K562 (cell line): Measurements from ENCODE around the gene CACNA2D2. TPM values are rescaled to one million over a fixed set of nuclear protein-coding genes. Genes with fewer than 3 reads are reported as not detected.

Experiments used
- ATAC-seq: fragments of 200-7000 bp; cut with Tn5 transposase; 3 replicates; pipeline ENCODE4 v1.9.1; 2020; ENCODE audit warnings: moderate library complexity
- BruUV-seq: library from RNA; stranded (reverse); fragments of 400-500 nt; replicated peaks from 2 replicates; lab custom pipeline; 2021; lab: Mats Ljungman, UMichigan
- CTCF ChIA-PET: fragments of 300-600 bp; formaldehyde crosslinking; extraction: SDS; loops from one replicate; lab custom pipeline; 2021; ENCODE audit warnings: low intra/inter-chr PET ratio; lab: Yijun Ruan, JAX
- POLR2A ChIA-PET: fragments of 300-600, 350-650 bp; sonication (Branson Sonifier 250); formaldehyde crosslinking; extraction: SDS; loops from one replicate; lab custom pipeline; 2021; ENCODE audit warnings: antibody characterized with exemption, inconsistent platforms; lab: Yijun Ruan, JAX
- DNase-seq, 4 experiments: peaks; one replicate each; pipeline versions ENCODE4 v3.0.0 to v3.0.0-alpha.2; 2011 to 2018; ENCODE audit warnings: low spot score in 3 of 4, mixed read lengths in 3 of 4; ENCODE audit errors: extremely low read depth in 1 of 4
- FAIRE-seq: peaks from 2 replicates; lab custom pipeline; 2011; peaks lifted over from hg19 to GRCh38; lab: Jason Lieb, UNC
- H2AFZ ChIP-seq: 2 replicates; pipeline ENCODE4 v1.6.0; 2011; ENCODE audit warnings: low read depth, low read length, control low read depth, inconsistent platforms
- H3K27ac ChIP-seq: fragments of 200-600 bp; 3 replicates; pipeline ENCODE4 v1.8.0; 2011; ENCODE audit warnings: low read depth, mild to moderate bottlenecking, control low read depth, inconsistent platforms, low read length, moderate library complexity, mixed read lengths; ENCODE audit errors: extremely low read depth
- H3K27me3 ChIP-seq, 2 experiments: fragments of 300-600 bp in 1 of 2; 2 replicates in 1 of 2; 3 replicates in 1 of 2; pipeline versions ENCODE4 v1.6.0 to v1.8.0; 2011; ENCODE audit warnings: inconsistent platforms in 2 of 2, low read length in 2 of 2, mild to moderate bottlenecking in 1 of 2, mixed read lengths in 1 of 2, moderate library complexity in 1 of 2; ENCODE audit not compliant: control insufficient read depth in 2 of 2, insufficient read depth in 2 of 2
- H3K36me3 ChIP-seq: fragments of 300-600 bp; 3 replicates; pipeline ENCODE4 v1.8.0; 2011; ENCODE audit warnings: mild to moderate bottlenecking, low read length, inconsistent platforms; ENCODE audit not compliant: control insufficient read depth, insufficient read depth
- H3K4me1 ChIP-seq, 2 experiments: fragments of 200-600 bp in 1 of 2; replicated peaks in 1 of 2; 2 replicates in 1 of 2; 3 replicates in 1 of 2; pipeline versions ENCODE4 v1.5.1 to v1.8.0; 2011; ENCODE audit warnings: inconsistent platforms in 2 of 2, low read length in 2 of 2, mild to moderate bottlenecking in 1 of 2, mixed read lengths in 1 of 2, moderate library complexity in 1 of 2; ENCODE audit not compliant: control insufficient read depth in 2 of 2, insufficient read depth in 2 of 2
- H3K4me2 ChIP-seq: 2 replicates; pipeline ENCODE4 v1.6.1; 2011; ENCODE audit warnings: low read length, control low read depth, inconsistent platforms, mixed read lengths; ENCODE audit not compliant: insufficient read depth
- H3K4me3 ChIP-seq: fragments of 200-600 bp; sonication (generic), shearing (Covaris generic); 2 replicates; pipeline ENCODE4 v1.5.1; 2016; ENCODE audit warnings: control low read depth, inconsistent platforms
- H3K79me2 ChIP-seq: fragments of 200-600 bp; 3 replicates; pipeline ENCODE4 v1.8.0; 2011; ENCODE audit warnings: low read length, inconsistent platforms; ENCODE audit not compliant: control insufficient read depth, insufficient read depth
- H3K9ac ChIP-seq, 2 experiments: 2 replicates each; pipeline versions ENCODE4 v1.6.0 to v1.6.1; 2011; ENCODE audit warnings: low read depth in 2 of 2, low read length in 2 of 2, control low read depth in 1 of 2, inconsistent platforms in 1 of 2, mild to moderate bottlenecking in 1 of 2, mixed read lengths in 1 of 2; ENCODE audit not compliant: insufficient read depth in 1 of 2
- H3K9me1 ChIP-seq: one replicate; pipeline ENCODE4 v1.6.0; 2011; ENCODE audit warnings: inconsistent platforms, mild to moderate bottlenecking, low read length, moderate library complexity; ENCODE audit not compliant: control insufficient read depth, insufficient read depth
- H3K9me3 ChIP-seq: replicated peaks from 2 replicates; pipeline ENCODE4 v1.5.1; 2011; ENCODE audit warnings: low read depth, low read length, inconsistent platforms; ENCODE audit not compliant: control insufficient read depth, insufficient read depth
- H4K20me1 ChIP-seq: replicated peaks from 2 replicates; pipeline ENCODE4 v1.6.1; 2011; ENCODE audit warnings: low read length, inconsistent platforms, mixed read lengths; ENCODE audit not compliant: control insufficient read depth, insufficient read depth
- ARHGAP35 ChIP-seq: fragments of 450-650 bp; IDR thresholded peaks from 2 replicates; pipeline ENCODE4 v1.6.1; 2018; ENCODE audit not compliant: partially characterized antibody
- HIVEP1 ChIP-seq: fragments of 250-450 bp; sonication (Bioruptor Pico); IDR thresholded peaks from 2 replicates; pipeline ENCODE4 v1.4.0; 2020; ENCODE audit warnings: mild to moderate bottlenecking
- MED1 ChIP-seq: sonication (generic); formaldehyde crosslinking; IDR thresholded peaks from 2 replicates; pipeline ENCODE4 v1.8.1; 2023; ENCODE audit warnings: missing genetic modification reagents, borderline replicate concordance
- ZNF76 ChIP-seq: fragments of 250-450 bp; sonication (Bioruptor Pico); IDR thresholded peaks from 2 replicates; pipeline ENCODE4 v1.4.0; 2020; ENCODE audit warnings: mild to moderate bottlenecking, moderate library complexity, borderline replicate concordance
- WGBS: fragments of 100-300 bp; shearing (Covaris generic); methylation state at CpG from one replicate; pipeline ENCODE4 v1.1.6; 2016; ENCODE audit warnings: low coverage, mixed read lengths; ENCODE audit not compliant: insufficient coverage; ENCODE audit errors: missing lambda C conversion rate; 5-methylcytosine and 5-hydroxymethylcytosine counted together
- in situ Hi-C: fragments of 300-500 bp; cut with MboI; formaldehyde crosslinking; loops from 4 replicates; pipeline ENCODE4 v1.15.0; 2018; ENCODE audit warnings: inconsistent platforms, mixed read lengths
- intact Hi-C: fragments of 100-400 bp; cut with micrococcal nuclease; formaldehyde crosslinking; loops from 2 replicates; pipeline ENCODE4 v1.14.2; 2022
- polyA plus RNA-seq, 8 experiments: library from polyadenylated mRNA; depleted of rRNA in 4 of 8; stranded (reverse) in 5 of 8; unstranded in 3 of 8; fragments of >200 nt; fragmentation: Nextera tagmentation in 2 of 8; fragmentation: Illumina TruSeq in 1 of 8; extraction: Ambion mirVana in 2 of 8; extraction: Trizol in 1 of 8; gene quantifications; 2 replicates each; pipeline versions ENCODE4 v1.2.1 to v1.2.3, GENCODE V29; 2011 to 2014; ENCODE audit warnings: inconsistent platforms in 1 of 8, missing spikeins in 1 of 8
- total RNA-seq, 7 experiments: library from RNA; depleted of rRNA in 6 of 7; stranded (reverse); fragments of >200 nt in 6 of 7; fragmentation: Illumina TruSeq in 2 of 7; extraction: Trizol in 2 of 7; gene quantifications; 2 replicates each; pipeline versions ENCODE4 v1.2.1 to v1.2.3, GENCODE V29; 2011 to 2021; ENCODE audit warnings: low replicate concordance in 1 of 7
- TF ChIP-seq, protein P1 (sequence below): fragments of 250-450 bp; sonication (Bioruptor Pico); IDR thresholded peaks from 2 replicates; pipeline ENCODE4 v1.4.0; 2020; ENCODE audit warnings: borderline replicate concordance
- TF ChIP-seq, protein P2 (sequence below): fragments of 150-350 bp; IDR thresholded peaks from 2 replicates; pipeline ENCODE4 v1.6.1; 2014; ENCODE audit warnings: low read depth, mild to moderate bottlenecking, low read length, borderline replicate concordance
- TF ChIP-seq, protein P3 (sequence below): fragments of 450-650 bp; IDR thresholded peaks from one replicate; pipeline ENCODE4 v1.6.1; 2018; ENCODE audit warnings: mild to moderate bottlenecking, moderate library complexity; ENCODE audit not compliant: partially characterized antibody

Gene CACNA2D2
- total and polyA plus RNA-seq, 9 of the 15 experiments (the other 6 are each of a cell fraction or from before 2014, with no cell fraction given), result 0.11 to 0.58 (median 0.36) TPM; not detected in 2

DNA sequence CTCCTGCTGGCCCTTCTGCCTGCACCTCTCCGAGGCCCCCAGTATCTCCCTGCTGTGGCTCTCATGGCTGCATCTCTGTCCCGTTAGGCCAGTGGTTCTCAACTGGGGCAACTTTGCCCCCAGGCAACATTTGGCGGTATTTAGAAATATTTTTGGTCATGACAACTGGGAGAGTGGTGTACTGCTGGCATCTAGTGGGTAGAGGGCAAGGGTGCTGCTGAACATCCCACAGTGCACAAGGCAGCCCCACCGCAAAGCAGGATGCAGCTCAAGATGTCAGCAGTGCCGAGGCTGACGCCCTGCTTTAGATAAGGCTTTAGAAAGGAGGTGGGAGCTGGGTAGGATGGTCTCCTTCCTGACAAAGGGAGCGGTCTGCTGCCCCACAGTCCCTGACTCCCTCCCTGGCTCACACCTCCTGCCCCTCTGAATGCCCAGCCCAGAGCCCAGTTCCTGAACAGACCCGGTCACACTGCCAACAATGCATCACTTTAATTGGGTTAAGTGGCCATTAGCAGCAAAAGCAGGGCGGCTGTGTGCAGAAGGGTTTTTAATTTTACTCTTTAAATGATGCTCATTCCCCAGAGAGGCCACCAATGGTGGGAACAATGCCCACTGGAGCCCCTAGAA is 75.3 kb downstream of the CACNA2D2 start (continued):
- TF ChIP-seq, protein P1, sequence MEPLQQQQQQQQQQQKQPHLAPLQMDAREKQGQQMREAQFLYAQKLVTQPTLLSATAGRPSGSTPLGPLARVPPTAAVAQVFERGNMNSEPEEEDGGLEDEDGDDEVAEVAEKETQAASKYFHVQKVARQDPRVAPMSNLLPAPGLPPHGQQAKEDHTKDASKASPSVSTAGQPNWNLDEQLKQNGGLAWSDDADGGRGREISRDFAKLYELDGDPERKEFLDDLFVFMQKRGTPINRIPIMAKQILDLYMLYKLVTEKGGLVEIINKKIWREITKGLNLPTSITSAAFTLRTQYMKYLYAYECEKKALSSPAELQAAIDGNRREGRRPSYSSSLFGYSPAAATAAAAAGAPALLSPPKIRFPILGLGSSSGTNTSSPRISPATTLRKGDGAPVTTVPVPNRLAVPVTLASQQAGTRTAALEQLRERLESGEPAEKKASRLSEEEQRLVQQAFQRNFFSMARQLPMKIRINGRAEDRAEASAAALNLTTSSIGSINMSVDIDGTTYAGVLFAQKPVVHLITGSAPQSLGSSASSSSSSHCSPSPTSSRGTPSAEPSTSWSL (CRISPR knock-in tag), result no peak

DNA sequence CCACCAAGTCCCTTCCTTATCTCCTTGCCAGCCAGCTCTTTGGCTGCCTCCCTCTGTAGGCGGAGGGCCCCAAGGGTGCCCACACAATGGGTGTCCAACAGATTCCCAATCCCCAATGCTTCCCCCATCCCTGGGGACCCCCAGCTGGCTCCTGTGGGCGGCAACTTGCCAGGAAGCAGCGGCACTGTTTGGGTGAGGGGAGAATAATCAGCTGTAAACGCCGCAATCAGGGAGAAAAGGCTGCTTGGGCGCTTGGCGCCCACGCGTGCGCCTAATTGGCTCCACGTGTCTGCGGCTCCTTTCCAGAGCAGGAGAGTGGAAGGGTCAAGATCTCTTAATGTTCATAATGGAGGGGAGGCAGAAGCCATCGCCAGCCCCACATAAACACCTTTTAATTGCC is 76.2 kb downstream of the CACNA2D2 start:
- Histone ChIP-seq H4K20me1 (peaks cover 5% of the 10 kb centered on the region; the same call in 1 of the 2 replicates), H3K4me2 (no peak overlapping the region), H3K4me3 (no peak overlapping the region), H3K36me3 (no peaks in the 10 kb centered on the region), H3K4me1 (peaks cover 0 to 3% of the 10 kb centered on the region in 2 experiments; a peak in 2 of 5 replicates), H3K79me2 (no peaks in the 10 kb centered on the region), H3K27me3 (peaks cover 0 to 26% of the 10 kb centered on the region in 2 experiments; a peak in 2 of 5 replicates), H2AFZ (no peak overlapping the region), H3K9ac (no peak overlapping the region), H3K27ac (no peak overlapping the region), H3K9me1 (no peaks in the 10 kb centered on the region), H3K9me3 (no peaks in the 10 kb centered on the region)
- DNase-seq, result no peak
- no peak for FAIRE-seq
- CTCF ChIA-PET, result no interaction called here
- TF ChIP-seq, protein P2, sequence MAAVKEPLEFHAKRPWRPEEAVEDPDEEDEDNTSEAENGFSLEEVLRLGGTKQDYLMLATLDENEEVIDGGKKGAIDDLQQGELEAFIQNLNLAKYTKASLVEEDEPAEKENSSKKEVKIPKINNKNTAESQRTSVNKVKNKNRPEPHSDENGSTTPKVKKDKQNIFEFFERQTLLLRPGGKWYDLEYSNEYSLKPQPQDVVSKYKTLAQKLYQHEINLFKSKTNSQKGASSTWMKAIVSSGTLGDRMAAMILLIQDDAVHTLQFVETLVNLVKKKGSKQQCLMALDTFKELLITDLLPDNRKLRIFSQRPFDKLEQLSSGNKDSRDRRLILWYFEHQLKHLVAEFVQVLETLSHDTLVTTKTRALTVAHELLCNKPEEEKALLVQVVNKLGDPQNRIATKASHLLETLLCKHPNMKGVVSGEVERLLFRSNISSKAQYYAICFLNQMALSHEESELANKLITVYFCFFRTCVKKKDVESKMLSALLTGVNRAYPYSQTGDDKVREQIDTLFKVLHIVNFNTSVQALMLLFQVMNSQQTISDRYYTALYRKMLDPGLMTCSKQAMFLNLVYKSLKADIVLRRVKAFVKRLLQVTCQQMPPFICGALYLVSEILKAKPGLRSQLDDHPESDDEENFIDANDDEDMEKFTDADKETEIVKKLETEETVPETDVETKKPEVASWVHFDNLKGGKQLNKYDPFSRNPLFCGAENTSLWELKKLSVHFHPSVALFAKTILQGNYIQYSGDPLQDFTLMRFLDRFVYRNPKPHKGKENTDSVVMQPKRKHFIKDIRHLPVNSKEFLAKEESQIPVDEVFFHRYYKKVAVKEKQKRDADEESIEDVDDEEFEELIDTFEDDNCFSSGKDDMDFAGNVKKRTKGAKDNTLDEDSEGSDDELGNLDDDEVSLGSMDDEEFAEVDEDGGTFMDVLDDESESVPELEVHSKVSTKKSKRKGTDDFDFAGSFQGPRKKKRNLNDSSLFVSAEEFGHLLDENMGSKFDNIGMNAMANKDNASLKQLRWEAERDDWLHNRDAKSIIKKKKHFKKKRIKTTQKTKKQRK, result no peak
- TF ChIP-seq MED1 (no peak), ARHGAP35 (no peak), ZNF76 (CRISPR knock-in tag) (no peak), HIVEP1 (CRISPR knock-in tag) (no peak)
- TF ChIP-seq, protein P3, sequence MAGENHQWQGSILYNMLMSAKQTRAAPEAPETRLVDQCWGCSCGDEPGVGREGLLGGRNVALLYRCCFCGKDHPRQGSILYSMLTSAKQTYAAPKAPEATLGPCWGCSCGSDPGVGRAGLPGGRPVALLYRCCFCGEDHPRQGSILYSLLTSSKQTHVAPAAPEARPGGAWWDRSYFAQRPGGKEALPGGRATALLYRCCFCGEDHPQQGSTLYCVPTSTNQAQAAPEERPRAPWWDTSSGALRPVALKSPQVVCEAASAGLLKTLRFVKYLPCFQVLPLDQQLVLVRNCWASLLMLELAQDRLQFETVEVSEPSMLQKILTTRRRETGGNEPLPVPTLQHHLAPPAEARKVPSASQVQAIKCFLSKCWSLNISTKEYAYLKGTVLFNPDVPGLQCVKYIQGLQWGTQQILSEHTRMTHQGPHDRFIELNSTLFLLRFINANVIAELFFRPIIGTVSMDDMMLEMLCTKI, result no peak
- ATAC-seq, result no peak
- POLR2A ChIA-PET, result interaction anchor here (0.6 to 0.9 kb wide), 2 partner anchors 23 to 142 kb away, joined by 3 read pairs; partner anchors contain the start of gene HEMK1
- in situ Hi-C loops, result no loop called here
- no TSS peak for BruUV-seq
- WGBS, result 18% methylated on average over 9 of the region's 13 CpGs
- intact Hi-C loops, result no loop called here
